Embryonic facial prominence (tissue), 1 donor: ENCODE data around the gene DSCAML1.

Experiments used
- DNase-seq: peaks from one replicate; pipeline ENCODE4 v3.0.0-alpha.2; 2016; ENCODE audit errors: extremely low spot score

DSCAML1 gene, protein sequence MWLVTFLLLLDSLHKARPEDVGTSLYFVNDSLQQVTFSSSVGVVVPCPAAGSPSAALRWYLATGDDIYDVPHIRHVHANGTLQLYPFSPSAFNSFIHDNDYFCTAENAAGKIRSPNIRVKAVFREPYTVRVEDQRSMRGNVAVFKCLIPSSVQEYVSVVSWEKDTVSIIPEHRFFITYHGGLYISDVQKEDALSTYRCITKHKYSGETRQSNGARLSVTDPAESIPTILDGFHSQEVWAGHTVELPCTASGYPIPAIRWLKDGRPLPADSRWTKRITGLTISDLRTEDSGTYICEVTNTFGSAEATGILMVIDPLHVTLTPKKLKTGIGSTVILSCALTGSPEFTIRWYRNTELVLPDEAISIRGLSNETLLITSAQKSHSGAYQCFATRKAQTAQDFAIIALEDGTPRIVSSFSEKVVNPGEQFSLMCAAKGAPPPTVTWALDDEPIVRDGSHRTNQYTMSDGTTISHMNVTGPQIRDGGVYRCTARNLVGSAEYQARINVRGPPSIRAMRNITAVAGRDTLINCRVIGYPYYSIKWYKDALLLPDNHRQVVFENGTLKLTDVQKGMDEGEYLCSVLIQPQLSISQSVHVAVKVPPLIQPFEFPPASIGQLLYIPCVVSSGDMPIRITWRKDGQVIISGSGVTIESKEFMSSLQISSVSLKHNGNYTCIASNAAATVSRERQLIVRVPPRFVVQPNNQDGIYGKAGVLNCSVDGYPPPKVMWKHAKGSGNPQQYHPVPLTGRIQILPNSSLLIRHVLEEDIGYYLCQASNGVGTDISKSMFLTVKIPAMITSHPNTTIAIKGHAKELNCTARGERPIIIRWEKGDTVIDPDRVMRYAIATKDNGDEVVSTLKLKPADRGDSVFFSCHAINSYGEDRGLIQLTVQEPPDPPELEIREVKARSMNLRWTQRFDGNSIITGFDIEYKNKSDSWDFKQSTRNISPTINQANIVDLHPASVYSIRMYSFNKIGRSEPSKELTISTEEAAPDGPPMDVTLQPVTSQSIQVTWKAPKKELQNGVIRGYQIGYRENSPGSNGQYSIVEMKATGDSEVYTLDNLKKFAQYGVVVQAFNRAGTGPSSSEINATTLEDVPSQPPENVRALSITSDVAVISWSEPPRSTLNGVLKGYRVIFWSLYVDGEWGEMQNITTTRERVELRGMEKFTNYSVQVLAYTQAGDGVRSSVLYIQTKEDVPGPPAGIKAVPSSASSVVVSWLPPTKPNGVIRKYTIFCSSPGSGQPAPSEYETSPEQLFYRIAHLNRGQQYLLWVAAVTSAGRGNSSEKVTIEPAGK (N-terminal part only)

DNA sequence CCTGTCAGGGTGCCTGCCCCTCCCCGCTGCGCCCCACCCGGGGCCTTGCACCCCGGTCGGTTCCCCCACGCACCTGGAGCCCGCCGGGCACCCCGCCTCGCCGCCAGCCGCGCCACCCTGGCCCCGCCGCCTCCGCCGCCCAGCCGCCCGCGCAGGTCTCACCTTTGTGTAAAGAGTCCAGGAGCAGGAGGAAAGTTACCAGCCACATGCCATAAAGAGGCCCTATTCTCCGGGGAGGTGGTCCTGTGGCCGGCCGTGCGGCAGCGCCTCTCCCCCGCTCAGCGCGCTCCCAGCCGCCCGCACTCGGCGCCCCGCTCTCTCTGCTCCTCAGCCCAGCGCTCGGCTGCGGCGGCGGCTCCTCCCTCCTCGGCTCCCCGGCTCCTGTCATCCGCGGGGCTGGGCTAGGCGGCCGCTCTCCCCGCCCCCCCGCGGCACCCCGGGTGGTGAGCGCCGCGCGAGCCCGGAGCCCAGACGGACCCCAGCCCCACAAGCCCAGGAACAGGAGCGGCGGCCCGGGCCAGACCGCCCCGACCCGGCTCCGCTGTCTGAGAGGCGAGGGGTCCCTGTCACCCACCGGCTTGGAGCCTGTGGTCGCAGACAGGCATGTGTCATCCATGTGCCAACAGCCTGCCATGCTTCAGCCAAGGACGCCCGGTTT, at the start of gene DSCAML1:
Gene DSCAML1, minus strand, starts transcription at position 345 of the 658 bp plus-strand sequence. Its CDS starts 137 bp downstream, at position 208.
- DNase-seq, result no peak

DNA sequence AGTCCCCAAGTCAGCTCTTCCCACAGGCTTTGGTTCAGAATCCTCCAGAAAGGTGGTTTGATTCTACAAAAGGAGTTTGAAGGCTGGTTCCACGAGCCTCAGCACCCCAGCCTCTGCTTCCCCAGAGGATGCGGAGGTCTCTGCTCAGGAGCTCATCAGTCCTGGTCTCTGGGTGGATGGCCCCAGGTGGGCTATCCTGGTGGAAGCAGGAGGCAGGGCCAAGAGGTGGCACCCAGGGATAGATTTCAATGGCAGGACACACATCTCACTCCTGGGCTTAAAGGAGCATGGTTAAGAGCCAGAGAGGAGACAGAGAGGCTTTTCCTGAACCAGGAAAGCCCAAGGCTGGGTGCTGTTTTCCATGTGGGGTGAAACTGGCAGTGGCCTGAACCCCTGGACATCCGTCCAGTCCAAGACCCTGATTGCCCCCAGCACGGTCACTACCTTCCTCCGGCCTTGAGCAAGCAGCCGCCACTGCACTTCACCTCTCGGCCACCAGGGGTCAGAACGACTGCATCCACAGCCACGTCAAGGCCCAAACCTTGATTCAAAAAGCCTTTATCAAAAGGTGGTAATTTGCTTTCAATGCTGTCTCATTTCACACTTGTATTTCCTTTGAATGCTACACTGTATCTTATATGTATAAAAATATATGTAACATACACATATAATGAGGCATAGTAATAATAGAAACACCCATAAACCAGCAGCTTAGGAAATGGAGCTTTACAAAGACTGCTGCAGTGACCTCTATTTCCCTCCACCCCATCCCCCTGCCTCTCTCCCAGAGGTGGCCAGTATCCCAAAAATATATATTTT, 46.9 kb upstream of the DSCAML1 start:
- peak; percentile 18 for DNase-seq

DNA sequence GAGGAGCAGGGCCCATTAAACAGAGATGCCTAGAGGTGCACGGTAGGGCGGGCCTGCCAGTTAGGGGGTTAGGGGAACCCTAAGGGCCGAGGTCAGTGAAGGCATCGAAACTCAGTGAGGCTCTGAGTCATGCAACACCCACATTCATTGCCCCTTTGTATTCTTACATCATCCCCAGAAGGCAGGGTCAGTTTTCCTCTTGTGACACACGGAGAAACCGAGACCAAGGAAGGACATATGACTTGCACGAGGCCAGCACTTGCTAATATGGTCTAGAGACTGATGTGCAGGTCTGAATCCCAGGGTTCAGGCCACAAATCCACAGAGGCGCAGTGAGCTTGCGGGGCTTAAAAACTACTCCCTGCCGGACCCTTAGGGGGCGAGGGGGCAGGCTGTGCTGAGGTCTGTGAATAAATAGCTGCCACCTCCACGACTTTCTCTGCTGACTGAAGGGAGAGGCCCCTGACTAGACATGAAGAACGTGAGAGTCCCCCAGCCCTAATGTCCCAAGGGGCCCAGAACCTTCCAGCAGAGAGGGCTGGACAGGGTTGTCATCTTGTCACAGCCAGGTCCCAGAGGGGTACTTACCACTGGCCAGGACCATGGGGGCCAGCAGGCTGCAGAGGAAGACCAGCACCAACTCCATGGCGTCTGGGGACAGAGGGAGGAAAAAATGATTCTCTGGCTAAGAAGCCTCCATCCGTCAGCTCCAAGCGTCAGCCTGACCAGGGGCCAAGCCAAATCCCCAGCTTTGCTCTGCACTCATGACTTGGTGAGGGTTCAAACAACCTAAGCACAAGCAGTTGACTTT, 45.3 kb upstream of the DSCAML1 start:
- no peak for DNase-seq

DNA sequence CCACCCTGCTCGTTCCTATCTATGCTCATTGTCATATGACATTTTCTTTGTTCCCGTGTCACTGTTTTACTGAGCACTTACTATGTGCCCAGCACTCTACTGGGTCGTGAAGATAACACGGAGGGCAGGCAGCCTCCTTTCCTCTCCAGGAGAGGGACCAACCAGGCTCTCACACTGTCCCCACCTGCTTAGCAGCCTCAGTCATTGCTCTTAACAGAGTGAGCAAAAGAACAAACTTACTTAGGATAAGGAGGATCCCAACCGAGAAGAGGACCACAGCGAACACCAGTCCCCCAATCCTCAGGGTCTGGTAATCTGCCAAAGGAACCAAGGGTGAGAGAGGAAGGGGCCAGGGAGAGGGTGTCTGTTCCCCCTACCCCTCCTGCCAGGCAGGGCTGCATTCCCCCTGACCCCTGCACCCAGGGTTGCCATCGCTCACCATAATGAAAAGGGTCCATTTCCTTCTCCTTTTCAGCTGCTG, 44.6 kb upstream of the DSCAML1 start:
- no peak for DNase-seq

DNA sequence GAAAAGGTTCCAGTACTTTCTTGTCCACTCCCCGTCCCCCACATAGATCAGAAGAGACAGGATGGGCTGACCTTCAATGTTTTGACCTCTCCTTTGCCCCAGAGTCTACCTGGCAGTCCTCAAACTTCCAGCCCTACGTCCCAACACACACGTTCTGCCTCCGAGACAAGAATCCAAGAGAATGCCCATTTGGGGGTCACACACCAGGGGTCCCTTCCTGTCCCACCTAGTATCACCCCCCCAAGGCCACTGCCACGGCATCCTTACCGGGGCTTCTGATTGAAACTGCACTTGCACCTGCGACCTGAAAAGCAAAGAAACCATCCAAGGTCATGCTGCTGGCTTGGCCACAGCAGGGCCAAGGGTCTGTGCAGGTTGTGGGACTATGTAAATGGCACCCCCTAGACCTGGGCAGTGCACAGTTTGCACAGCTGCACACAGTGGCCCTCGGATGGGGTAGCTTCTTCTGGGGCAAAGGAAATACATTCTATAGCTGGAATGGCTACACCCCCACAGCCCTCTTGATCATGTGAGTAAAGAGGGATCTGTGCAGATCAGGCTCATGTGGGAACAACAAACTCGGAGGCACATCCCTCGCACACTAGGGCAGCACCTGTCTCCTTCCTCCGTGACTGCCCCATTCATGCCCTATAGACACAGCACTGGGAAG, 44.0 kb upstream of the DSCAML1 start:
- no peak for DNase-seq

DNA sequence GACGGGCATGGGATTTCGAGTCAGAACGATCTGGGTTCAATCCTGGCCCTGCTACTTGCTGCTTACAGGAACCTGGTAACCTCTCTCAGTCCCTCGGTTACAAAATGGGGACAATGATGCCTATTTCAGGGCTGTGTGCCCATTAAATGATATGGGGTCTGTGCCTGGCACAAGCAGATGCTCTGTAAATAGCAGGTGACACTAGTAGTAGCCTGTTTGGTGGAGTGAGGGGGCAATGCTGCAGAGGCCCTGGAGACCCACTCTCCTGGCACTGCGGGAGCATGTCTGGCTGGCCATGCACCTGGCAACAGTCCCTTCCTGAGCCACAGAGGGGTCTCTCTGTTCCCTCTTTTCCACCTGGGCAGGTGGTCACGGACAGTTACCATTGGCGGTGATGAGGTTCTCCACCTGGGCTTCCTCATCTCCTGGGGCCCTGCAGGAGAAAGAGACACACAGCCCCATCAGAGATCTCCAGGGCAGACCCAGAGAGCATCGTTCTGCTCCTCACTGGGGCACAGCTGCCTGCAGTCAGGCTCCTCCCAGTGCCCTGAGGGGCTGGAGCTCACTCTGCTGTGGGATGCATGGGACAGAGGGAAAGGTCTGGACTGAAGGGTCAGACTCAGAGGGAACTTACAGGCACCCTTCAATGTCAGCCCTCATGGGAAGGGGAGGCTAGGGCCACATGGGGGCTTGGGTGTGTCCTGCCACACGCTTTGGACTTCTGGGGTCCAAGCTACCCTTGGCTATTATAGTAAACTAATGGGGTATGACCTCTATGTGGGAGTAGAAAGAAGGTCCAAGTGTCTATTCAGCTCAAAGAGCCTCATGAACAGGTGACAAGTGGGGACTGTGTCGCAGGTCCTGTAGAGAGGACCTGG, 43.2 kb upstream of the DSCAML1 start:
- no peak for DNase-seq

DNA sequence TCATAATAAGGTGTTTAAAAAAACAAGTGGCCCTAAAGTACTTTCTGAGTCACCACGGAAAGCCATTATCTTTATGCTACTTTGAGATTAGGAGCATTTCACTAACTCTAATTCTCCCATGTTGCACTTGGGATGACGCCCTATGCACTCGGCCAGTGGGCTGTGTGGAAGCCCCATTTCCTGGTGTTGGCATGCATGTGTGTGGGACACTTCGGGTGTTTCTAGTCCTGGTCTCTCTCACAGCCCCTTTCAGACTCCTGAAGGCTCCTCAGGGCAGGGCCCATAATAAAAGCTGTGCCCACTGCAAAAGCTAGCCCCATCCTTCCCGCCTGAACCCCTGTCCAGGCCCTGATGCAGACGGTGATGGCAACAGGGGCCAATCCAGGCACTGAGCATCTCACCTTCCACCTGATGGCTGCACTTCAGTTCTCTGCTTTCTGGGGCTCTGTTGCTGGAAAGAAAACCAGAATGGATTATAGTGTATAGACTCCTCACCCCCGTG, 42.4 kb upstream of the DSCAML1 start:
- DNase-seq, result no peak

DNA sequence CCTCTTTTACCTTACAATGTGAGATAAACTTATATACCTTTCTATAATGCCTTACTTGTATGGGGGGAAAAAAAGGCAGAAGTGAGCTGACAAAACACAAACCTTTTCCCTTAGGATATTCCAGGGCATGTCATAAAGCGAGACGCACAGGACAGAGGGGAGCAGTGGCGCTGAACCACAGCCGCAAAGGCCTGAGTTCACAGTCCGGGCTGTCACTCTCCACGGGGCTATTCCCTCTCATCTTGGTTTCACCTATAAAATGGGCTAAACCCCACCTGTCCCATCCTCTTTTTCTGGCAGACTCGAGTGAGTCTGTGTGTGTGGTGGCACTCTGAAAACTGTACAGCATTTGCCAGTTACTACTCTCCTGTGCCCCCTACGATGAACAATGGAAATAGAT, 41.9 kb upstream of the DSCAML1 start:
- DNase-seq, result no peak

DNA sequence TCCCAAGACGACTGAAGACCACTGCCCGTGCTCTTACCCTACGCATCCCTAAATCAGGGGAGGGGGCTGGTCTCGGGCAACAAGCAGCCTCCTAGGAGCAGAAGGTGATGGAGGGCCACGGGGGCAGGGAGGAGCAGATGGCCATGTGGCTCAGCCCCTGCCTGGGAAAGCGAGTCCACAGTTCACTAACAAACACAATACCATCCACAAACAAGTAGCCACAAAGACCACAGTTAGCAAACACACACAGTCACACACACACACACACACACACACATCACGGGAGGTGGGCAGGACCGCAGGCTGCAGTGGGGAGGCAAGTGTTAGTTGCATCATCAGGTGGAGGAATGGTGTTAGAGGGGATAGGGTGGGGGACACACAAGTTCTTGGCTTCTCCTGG, 40.8 kb upstream of the DSCAML1 start:
- no peak for DNase-seq

DNA sequence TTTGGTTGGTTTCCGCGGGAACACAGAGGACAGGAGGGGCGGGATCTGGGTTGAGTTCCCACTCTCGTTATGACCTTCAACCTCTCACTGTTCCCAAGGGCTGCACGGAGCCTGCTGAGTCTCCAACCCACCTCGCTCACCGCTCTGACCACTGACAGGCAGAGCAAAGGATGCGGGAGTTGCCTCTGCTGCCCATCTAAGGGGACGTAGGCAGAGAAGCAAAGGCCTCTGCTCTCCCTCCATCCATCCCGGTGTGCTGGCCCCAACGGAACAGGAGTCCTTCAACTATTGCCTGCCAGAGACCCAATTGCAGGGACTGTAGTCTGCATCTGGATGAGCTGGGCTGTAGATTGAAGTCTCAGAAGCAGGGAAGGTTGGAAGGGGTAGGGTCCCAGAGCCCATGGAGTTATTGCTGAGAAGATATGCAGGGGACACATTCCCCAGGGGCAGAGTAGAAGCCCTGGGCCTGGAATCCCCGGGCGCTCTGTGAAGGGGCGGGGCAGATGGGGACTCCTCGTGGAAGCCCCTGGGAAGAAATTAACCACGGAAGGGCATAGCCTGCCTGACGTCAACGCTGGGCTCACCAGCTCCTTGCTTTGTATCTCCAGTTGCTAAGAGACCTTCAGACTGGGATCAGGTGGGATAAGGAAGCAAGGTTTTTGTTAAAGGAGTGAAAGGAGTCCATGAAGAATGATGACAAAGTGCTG, 40.2 kb upstream of the DSCAML1 start:
- DNase-seq, result no peak

DNA sequence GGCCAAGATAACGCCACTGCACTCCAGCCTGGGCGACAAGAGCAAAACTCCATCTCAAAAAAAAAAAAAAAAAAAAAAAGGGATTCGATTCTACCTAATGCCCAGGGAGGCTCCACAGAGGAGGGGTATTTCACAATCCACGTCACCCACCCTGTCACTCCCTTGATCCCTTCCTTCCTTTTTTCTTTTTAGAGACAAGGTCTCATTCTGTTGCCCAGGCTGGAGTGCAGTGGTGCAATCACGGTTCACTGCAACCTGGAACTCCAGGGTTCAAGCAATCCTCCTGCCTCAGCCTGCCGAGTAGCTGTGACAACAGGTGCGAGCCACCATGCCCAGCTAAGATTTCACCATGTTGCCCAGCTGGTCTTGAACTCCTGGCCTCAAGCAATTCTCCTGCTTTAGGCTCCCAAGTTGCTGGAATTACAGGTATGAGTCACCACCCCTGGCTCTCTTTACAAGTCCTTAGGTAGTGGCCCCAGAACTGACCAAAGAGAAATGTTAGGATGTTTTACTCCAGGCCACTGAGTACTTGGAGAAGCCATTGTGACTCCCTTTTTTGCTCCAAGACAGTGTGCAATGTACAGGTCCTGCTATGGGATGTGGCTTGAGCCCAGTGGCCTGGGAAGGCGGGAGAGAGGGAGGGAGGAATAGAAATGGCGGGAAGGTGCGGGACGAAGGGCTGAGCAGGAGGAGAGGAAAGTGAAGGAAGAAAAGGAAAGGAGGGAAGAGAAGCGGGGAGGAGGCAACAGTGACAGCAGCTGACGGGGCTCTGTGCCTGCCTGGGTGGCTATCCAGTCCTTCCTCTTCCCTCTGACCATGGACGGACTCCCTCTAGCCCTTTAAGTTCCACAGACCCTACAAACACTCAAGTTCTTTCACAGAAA, 39.3 kb upstream of the DSCAML1 start:
- no peak for DNase-seq

DNA sequence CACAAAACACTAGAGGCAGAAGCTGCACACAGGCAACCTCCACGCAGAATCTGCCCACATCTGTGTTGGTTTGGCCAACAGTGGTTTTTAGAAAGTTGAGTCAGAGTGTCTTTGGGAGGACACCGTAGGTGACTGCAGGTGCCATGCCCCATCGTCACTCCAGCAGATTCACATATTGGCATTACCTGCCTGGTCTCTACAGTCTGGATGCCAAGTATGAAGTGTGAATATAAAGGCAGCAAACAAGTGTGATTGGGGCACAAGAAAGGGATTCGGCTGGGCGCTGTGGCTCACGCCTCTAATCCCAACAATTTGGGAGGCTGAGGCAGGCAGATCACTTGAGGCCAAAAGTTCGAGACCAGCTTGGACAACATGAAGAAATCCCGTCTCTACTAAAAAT, 38.6 kb upstream of the DSCAML1 start:
- no peak for DNase-seq

DNA sequence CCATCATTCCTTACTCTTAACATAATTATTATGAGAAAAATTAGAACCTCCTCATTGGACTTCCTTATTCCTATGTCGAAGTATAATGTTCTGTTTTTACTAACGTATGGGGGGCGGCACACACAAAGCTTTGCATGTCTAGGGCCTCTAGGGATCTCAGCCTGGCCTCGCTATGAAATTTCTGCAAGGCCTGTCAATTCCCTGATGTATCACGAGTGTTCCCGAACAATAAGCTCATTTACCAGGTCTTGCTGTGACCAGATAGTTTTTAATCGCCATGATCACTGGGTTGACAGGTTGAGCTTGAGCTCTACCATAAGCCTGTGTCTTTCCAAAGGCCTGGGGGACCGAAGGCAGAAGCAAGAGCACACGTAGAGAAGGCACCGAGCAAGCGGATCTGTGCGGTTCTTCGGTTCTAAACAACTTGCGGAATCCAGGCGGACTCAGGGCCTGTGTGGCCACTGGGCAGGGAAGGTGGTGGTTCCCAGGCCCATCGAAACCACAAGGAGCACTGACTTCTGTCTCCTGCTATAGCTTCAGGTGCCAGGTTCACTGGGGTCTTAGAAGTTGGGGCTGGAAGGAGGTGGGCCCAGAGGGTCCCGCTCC, 37.9 kb upstream of the DSCAML1 start:
- no peak for DNase-seq

DNA sequence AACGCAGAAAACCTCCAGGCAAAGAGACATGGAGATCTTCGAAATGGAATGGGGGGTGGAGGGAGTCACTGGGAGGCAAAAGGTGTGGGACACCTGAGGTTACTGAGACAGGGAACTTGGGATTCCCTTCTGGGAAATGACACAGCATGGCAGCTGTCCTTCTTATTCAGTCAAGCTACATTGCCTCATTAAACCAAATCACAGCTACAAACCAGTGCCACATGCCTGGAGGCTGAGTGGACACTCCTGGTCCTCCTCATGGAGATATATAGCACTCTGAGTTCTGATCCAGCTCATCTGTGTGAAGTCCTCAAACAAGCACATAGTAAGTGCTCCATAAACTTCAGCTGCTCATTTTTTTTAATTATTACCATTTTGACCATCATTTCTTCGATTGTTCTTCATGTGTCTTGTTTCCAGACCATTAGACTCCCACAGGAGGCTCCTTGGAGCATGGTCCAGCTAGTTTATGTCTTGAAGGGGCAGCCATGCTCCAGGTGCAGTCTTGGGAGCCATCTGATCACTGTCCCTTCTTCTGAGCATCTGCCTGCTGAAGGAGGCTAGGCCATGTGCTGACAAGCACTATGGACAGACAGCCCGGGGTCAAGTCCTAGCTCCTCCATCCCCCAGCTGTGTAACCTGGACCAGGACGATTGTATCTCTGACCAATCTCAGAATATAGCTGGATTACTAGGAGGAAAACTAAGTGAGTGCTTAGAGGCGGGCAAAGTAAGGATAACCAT, 37.2 kb upstream of the DSCAML1 start:
- no peak for DNase-seq

DNA sequence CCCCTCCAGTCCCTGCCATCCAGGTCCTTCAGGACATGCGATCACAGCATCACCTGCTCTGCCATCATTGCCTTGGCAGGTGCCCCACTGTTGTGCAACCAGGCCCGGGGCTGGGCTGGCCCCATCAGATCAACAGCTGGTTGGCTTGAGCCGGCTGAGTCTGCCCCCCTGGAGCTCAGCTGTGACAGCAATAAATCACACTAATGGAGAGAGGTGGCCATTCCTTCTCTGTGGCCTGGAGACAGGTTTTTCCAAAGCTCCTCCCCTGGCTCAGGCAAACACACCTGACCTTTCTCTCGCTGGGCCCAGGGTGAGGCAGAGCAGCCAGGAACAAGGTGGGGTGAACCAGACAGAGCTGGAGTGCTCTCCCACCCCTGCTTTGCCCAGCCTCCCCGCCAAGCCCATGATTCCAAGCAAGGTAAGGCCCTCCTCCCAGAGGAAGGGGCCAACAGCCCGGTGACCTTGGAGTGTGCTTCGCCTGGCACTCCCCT, 36.4 kb upstream of the DSCAML1 start:
- no peak for DNase-seq
